Sigmoid colon (tissue), 4 donors: ENCODE data around the gene SIM1.

Experiments used
- POLR2AphosphoS5 ChIP-seq, 4 donors: sonication (generic); formaldehyde crosslinking; IDR thresholded peaks; one replicate each; pipeline ENCODE4 v1.6.1; 2017; ENCODE audit warnings: antibody characterized with exemption in 4 of 4
- TF ChIP-seq, protein P1 (sequence below), 4 experiments: fragments of 450-650 bp in 3 of 4; fragments of 200-600 bp in 1 of 4; IDR thresholded peaks; one replicate each; pipeline ENCODE4 v1.5.1; 2016 to 2019; ENCODE audit warnings: antibody characterized with exemption in 4 of 4, mild to moderate bottlenecking in 3 of 4, moderate library complexity in 2 of 4

DNA sequence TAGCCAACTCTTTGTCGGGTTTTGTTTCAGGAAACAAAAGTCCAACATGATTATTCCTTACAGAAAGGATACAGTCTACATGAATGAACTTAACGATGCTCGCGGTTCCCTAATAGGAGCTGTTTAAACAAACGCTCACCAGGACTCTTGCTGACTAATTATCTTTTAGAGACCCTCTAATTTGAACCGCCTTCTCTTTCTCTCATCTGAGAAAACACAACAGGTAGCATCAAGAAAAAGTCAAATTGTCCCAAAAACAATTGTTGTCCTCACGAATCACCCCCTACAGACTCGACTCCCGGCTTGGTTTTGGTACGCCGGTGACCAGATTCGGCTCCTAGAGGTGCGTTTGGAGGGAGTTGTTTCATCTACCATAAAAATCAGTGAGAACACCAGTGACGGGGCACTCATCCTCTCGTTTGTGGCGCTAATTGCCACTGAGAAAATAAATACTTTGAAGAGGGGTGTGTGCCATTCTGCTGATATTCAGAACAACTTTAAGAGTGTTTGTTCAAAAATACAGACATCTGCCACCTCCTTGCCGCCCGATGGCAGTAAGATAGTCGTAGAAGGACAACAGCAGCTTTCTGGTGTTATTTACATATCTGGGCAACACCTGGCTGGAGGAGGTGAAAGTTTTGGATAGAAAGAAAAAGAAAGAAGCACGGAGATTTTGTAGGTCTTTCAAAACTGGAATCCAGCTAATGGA lies 1.1 kb upstream of the SIM1 start:
- TF ChIP-seq POLR2AphosphoS5 (IDR thresholded peaks at IDR 0.05), result no peak
- TF ChIP-seq, protein P1, sequence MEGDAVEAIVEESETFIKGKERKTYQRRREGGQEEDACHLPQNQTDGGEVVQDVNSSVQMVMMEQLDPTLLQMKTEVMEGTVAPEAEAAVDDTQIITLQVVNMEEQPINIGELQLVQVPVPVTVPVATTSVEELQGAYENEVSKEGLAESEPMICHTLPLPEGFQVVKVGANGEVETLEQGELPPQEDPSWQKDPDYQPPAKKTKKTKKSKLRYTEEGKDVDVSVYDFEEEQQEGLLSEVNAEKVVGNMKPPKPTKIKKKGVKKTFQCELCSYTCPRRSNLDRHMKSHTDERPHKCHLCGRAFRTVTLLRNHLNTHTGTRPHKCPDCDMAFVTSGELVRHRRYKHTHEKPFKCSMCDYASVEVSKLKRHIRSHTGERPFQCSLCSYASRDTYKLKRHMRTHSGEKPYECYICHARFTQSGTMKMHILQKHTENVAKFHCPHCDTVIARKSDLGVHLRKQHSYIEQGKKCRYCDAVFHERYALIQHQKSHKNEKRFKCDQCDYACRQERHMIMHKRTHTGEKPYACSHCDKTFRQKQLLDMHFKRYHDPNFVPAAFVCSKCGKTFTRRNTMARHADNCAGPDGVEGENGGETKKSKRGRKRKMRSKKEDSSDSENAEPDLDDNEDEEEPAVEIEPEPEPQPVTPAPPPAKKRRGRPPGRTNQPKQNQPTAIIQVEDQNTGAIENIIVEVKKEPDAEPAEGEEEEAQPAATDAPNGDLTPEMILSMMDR (IDR thresholded peaks at IDR 0.05), result no peak
